GM21447 (cell line): ENCODE measurements around the gene PSMC1.

Source experiments
- ATAC-seq: cut with Tn5 transposase; IDR thresholded peaks from one replicate; pipeline ENCODE4 v1.9.1; 2021; ENCODE audit not compliant: unreplicated experiment

PSMC1 gene

DNA sequence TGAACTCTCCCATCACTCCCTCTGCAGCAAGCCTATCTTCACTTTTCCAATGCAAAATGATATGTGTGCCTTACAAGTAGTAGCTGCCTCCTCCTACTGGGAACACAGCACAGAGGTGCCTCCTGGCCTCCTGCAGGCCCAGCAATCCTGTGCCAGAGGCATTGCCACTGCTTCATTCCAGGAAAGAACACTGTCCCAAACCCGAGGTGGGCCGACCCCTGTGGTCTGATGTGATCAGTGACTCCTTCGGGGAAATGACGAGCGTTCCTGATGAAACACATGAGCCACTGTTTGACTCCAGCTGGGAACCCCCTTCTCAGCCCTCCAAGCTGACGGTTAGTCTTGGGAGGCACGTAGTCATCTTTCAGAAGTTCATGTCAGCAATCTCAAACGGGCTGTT lies 19.5 kb downstream of the PSMC1 start:
- ATAC-seq, result no peak

- no peak for ATAC-seq
Measured at GRCh38 chr14:90276646-90277367, 20.5 kb downstream of the PSMC1 start.

DNA sequence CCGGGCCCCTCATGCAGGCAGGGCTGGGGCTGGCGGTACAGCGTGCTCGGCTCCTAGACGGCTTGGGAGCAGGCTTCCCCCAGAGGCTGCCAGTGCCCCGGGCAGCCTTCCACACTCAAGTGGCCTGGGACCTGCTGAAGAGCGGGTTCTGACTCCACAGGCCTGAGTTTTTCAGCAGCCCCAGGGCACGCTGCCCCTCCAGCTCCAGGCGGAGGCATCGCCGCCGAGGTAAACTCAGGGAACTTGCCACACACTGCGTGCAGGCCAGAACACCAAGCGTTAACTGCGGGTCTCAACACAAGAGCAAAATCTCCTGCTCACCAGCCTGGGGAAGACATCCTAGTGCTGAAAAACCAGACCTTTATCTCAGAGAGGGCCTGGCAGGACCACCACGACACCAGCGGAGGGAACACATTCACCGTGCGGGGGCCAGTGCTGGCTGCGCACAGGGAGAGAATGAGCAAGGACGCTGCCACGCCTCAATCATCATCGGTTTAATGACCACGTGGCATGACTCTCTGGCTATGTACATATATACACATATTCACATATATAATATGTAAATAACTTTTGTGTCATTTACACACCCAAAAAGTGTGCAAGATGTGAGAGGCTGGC lies 21.3 kb downstream of the PSMC1 start:
- ATAC-seq, result no peak

DNA sequence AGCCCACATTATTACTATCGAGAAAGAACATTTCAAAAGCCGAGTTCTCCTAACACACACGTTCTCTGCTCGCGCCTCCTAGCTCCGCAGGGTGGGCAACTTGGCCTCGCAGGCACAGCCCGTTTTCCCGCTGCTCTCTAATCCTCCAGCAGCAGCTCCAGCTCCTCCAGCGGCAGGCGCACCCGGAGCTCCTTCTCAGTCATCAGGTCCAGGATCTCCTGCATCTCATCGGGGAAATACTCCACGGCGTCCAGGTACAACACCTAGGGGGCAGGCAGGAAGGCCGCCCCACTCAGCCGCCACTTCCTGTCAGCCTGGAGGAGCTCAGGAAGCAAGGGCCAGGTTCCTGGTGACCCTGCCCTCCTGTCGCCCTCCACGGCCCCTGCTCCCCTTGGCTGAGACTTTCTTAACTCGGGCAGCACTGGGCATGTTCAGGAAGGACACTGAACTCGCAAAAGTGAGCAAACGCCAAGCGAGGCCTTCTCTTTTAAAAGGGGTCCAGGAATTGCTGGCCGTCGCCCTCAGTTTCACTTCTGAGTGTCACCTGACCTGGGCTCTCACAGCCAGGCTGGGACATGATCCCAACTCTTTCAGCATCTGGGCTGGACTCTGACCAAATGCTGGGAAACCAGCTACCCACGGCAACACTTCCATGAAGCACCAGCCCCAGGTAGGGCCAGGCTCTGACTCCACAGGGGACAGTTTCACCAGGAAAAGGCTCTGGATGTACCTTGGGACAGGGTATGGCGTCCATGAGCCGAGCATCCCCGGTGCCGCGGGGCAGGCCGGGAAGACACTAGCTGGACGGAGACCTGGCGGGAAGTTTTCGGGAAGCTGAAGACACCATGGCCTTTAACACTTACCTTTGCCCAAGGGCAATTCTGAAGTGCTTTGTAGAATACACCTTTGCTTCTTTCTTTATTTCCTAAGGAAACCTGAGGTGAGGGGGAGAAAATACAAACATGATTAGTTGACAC lies 22.1 kb downstream of the PSMC1 start:
- ATAC-seq, result no peak

DNA sequence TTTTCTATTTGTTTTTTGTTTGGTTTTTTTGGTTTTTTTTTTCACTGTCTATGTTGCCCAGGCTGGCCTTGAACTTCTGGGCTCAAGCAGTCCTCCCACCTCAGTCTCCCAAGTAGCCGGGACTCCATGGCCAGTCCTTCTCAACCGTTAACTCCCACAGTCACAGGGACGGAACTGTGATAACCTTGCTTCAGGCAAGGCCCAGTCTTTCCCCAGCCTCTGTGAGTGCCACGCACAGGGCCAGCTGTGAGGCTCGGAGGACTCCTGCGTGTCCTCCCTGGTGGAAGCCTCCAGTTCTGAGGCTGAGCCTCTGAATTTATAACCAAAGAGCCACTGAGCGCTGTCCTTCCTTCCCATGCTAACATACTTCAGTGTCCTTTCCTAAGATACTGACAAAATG lies 23.7 kb downstream of the PSMC1 start:
- no peak for ATAC-seq

GRCh38 chr14:90281261-90281660 lies 24.9 kb downstream of the PSMC1 start:
- ATAC-seq, result no peak

GRCh38 chr14:90281756-90282155 lies 25.4 kb downstream of the PSMC1 start:
- no peak for ATAC-seq

DNA sequence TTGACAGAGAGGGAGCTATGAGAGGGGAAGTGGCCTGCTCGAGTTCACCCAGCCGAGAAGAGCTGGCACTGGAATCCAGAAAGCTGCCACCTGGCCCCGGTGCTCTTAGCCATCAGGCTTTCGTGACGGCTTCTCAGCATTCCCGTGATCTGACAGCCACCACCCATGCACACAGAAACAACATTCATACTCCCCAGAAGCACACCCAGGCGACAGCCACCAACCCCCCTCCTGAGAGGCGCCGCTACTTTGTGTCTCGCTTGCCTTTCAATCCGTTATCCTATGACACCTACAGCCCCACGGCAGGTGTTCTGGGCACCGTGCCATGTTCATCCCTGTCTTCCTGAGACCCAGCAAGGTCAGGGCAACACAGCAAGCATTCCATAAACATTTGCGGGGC lies 31.4 kb downstream of the PSMC1 start:
- ATAC-seq, result no peak

- peak; percentile 90 for ATAC-seq
Measured at GRCh38 chr14:90288651-90289355, 32.5 kb downstream of the PSMC1 start.

- no peak for ATAC-seq
Measured at GRCh38 chr14:90290337-90291011, 34.1 kb downstream of the PSMC1 start.

DNA sequence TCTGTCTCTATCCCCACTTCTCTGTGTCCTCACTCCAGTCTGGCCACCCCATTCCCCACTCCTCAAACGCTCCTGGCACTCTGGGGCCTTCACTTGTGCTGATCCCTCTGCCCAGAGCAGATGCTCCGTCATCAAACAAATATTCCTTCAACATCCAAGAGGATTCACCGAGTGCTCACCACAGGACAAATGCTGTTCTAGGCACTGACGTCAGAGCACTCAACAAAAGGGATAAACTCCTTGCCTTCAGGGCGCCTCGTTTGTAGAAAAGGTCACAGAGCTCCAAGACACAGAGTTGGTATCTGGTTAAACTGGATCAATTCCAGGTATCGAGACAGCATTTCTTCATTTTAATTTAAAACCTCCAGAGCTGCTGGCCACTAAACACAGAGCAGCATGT lies 35.3 kb downstream of the PSMC1 start:
- no peak for ATAC-seq

DNA sequence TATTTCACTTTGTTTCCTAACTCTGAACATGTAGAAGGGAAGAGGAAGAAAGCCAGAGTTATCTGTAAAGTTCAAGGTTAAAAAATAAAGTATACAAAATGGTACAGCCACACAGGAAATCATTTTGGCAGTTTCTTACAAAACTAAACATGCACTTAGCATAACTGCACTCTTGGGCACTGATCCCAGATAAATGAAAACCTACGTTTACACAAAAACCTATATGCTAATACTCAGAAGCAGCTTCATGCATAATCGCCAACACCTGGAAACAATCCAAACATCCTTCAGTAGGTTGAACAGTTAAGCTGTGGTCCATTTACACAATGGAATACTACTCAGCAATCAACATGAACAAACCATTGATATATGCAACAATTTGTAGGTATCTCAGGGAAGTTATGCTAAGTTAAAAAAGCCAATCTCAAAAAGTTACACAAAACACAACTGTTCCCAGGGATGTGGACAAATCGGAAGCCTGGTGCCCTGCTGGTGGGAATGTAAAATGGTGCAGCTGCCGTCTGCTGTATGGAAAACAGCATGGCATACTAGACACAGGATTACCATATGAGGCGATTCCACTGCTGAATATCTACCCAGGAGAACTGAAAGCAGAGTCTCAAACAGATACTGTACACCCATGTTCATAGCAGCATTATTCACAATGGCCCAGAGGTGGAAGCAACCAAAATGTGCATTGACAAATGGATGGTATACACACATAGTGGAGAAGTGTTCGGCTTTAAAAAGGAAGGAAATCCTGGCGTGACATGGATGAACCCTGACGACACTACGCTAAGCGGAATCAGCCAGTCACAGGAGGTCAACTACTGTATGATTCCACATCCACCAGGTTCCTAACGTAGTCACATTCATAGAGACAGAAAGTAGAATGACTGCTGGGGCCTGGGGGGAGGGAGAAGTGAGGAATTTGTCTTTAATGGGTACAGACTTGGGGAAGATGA lies 37.7 kb downstream of the PSMC1 start:
- no peak for ATAC-seq

DNA sequence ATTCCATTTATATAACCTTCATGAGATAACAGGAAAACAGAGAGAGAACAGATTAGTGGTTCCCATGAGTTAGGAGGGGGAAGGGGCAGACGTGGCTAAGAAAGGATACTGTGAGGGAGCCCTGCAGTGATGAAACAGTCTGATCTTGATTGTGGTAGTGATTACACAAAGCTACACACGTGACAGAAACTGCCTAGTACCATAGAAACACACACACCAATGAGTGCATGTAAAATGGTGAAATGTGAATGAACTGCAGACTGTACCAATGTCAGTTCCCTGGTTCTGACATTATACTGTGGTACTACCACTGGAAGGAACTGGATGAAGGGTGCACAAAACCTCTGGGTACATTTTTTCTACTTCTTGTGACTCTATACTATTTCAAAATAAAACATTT lies 38.5 kb downstream of the PSMC1 start:
- ATAC-seq, result no peak

DNA sequence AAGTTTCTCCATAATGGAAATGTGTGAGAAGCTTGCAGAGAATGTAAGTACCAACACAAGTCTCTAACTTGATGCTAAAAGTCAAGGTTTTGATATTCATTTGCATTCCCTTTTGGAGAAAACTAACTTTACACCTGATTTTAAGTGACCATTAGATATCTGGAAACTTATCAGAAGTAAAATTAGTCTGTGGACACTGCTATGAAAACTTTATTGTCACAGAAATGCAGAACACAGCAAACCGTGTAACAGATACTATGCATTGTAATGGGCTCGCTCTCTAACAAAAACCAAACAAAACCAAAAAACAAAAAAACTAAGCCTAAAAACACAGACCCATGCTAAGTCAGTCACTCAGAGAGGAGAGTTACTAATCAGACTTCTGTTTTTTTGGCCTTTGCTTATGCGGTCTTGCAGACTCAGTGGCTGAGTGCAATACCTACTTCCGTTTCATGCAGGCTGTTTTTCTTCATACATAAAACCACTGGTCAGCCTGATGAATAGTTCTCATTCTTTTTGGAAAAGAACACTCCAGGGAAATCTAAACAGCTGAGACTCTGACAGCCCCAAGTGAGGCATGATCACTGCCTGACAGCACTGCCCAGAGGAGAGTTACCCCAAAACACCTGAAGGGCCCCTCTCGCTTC lies 39.6 kb downstream of the PSMC1 start:
- no peak for ATAC-seq

DNA sequence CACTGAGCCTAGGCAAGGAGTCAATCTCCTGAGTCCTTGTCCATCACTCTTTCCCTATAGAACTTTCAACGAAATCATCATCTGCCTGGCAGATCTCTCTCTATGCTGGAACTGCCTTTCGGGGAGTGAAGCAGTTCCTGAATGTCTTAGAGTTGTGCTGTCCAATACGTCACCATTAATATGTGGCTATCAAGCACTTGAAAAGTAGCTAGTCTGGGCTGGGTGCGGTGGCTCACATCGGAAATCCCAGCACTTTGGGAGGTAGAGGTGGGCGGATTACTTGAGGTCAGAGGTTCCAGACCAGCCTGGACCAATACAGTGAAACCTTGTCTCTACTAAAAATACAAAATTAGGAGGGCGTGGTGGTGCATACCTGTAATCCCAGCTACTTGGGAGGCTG lies 40.3 kb downstream of the PSMC1 start:
- no peak for ATAC-seq

GRCh38 chr14:90297876-90298629 lies 41.7 kb downstream of the PSMC1 start:
- ATAC-seq, result no peak

DNA sequence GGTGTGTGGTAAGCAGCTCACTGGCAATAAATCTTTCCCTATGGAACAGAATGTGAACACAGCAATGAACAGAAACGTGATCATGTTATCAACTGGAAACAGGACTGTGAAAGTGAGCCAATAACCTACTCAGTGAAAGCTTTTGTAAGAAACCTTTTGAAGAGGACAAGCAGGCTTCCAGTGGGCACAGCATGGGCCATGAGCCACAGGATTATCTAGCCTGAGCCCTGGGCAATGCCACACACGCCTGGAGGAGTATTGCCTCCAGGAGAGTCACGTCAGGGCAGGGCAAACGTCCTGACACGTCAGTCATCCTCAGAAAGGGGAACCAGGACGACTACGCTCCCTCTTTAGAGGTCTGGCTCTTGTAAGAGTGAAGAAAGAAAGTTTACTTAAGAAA lies 43.1 kb downstream of the PSMC1 start:
- no peak for ATAC-seq

DNA sequence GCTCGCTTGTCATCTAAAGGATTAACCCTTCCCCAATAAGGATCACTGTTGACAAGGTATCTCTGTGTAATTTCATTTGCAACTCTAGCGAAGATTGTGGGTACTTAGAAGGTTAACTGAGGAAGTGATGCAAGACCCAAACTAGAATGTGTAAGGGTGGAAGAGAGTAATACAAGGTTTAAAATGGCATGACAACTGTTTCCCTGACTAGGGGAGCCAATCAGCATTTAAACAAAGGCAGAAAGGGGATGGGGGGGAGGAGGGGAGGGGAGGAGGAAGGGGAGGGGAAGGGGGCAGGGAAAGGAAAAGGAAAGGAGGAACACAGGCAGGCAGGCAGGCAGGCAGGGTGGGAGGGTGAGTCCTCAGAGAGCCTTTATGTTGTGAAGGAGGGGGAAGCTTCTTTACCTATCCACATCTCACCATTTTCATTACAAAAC lies 44.3 kb downstream of the PSMC1 start:
- no peak for ATAC-seq
